Measurements from ENCODE around the gene TRIM13. TPM values are rescaled to one million over a fixed set of nuclear protein-coding genes. Genes with fewer than 3 reads are reported as not detected.
A peak's percentile ranks its signal among the peaks of the same experiment; 100 is the strongest.

TRIM13 gene
- total RNA-seq, 1 donor from 2014 or later, result 54.4 TPM

- H3K4me1 Mint-ChIP-seq, result peaks cover 58% of the 10 kb centered on the region
- ChIA-PET POLR2A (interaction anchor here (0.7 to 1.1 kb wide), 3 partner anchors 79 to 527 kb away, joined by 3 to 5 read pairs (median 3); no protein-coding TSS in a partner anchor), CTCF (no interaction called here)
- H3K9me3 Mint-ChIP-seq, result no peaks in the 10 kb centered on the region
- H3K27me3 Mint-ChIP-seq, result no peaks in the 10 kb centered on the region
- ATAC-seq (ENCODE audit: low read depth) (no peak), DNase-seq (no peak)
- intact Hi-C loops (cut with micrococcal nuclease), result no loop called here
- no peak for TF ChIP-seq CTCF (IDR thresholded peaks at IDR 0.05)
- H3K36me3 Mint-ChIP-seq (ENCODE audit: low read depth), result peaks cover 73% of the 10 kb centered on the region
- no peak overlapping the region for H3K27ac Mint-ChIP-seq
- no peak overlapping the region for H3K4me3 Mint-ChIP-seq
These were observed 4.4 kb downstream of the TRIM13 start for GRCh38 chr13:50001287-50001686.

- H3K9me3 Mint-ChIP-seq, result no peaks in the 10 kb centered on the region
- TF ChIP-seq CTCF (IDR thresholded peaks at IDR 0.05), result no peak
- peak overlapping the region; percentile 5 for H3K27ac Mint-ChIP-seq
- DNase-seq (no peak), ATAC-seq (ENCODE audit: low read depth) (no peak)
- POLR2A ChIA-PET, result interaction anchor here (0.7 to 1.9 kb wide), 2 partner anchors 9 to 72 kb away, joined by 6 to 14 read pairs; partner anchors contain the start of gene TRIM13
- CTCF ChIA-PET, result interaction anchor here (1.9 kb wide), 1 partner anchor 905 kb away, joined by 4 read pairs; no protein-coding TSS in a partner anchor
- peaks cover 22% of the 10 kb centered on the region for H3K4me1 Mint-ChIP-seq
- no peak overlapping the region for H3K4me3 Mint-ChIP-seq
- intact Hi-C loops (cut with micrococcal nuclease), result no loop called here
- no peaks in the 10 kb centered on the region for H3K27me3 Mint-ChIP-seq
- H3K36me3 Mint-ChIP-seq (ENCODE audit: low read depth), result peaks cover 70% of the 10 kb centered on the region
These were observed 9.7 kb downstream of the TRIM13 start for GRCh38 chr13:50006426-50007135.

GRCh38 chr13:50011461-50011860 is 14.6 kb downstream of the TRIM13 start:
- H3K36me3 Mint-ChIP-seq (ENCODE audit: low read depth), result peaks cover 73% of the 10 kb centered on the region
- H3K4me1 Mint-ChIP-seq, result peaks cover 27% of the 10 kb centered on the region
- H3K9me3 Mint-ChIP-seq, result no peaks in the 10 kb centered on the region
- TF ChIP-seq CTCF (IDR thresholded peaks at IDR 0.05), result no peak
- ChIA-PET CTCF (interaction anchor here (1.0 kb wide), 1 partner anchor 14 kb away, joined by 4 read pairs; the partner anchor contains the start of gene TRIM13), POLR2A (interaction anchor here (1.2 to 6.4 kb wide), 4 partner anchors 12 to 71 kb away, joined by 3 to 23 read pairs (median 6); partner anchors contain the start of gene TRIM13)
- ATAC-seq (ENCODE audit: low read depth), result no peak
- intact Hi-C loops (cut with micrococcal nuclease), result no loop called here
- no peaks in the 10 kb centered on the region for H3K27me3 Mint-ChIP-seq
- no peak for DNase-seq
- H3K4me3 Mint-ChIP-seq, result no peak overlapping the region
- peak overlapping the region; percentile 26 for H3K27ac Mint-ChIP-seq

- peaks cover 29% of the 10 kb centered on the region for H3K4me1 Mint-ChIP-seq
- no peak for TF ChIP-seq CTCF (IDR thresholded peaks at IDR 0.05)
- ATAC-seq (ENCODE audit: low read depth), result no peak
- H3K27ac Mint-ChIP-seq, result no peak overlapping the region
- ChIA-PET POLR2A (interaction anchor here (1.3 to 6.4 kb wide), 3 partner anchors 14 to 70 kb away, joined by 5 to 23 read pairs (median 6); partner anchors contain the start of gene TRIM13), CTCF (interaction anchor here (1.0 kb wide), 1 partner anchor 16 kb away, joined by 4 read pairs; the partner anchor contains the start of gene TRIM13)
- no peak overlapping the region for H3K4me3 Mint-ChIP-seq
- no peaks in the 10 kb centered on the region for H3K27me3 Mint-ChIP-seq
- intact Hi-C loops (cut with micrococcal nuclease), result loop anchor here (2.0 kb wide), 1 partner anchor 16 kb away; the partner anchor contains the start of gene TRIM13
- no peak for DNase-seq
- no peaks in the 10 kb centered on the region for H3K9me3 Mint-ChIP-seq
- peaks cover 72% of the 10 kb centered on the region for H3K36me3 Mint-ChIP-seq (ENCODE audit: low read depth)
These were observed 15.7 kb downstream of the TRIM13 start for GRCh38 chr13:50012396-50013169.
